ENCODE results near the gene TOE1. TPM values are rescaled to one million over a fixed set of nuclear protein-coding genes. Genes with fewer than 3 reads are reported as not detected.

Gene TOE1
- polyA plus RNA-seq, 3 donors = 3.9 to 8.1 (median 5.8) TPM

GRCh38 chr1:45291716-45292115 lies 48.3 kb upstream of the TOE1 start:
- no peak overlapping the region for H3K4me3 ChIP-seq (replicated peaks in 1 of 3; ENCODE audit: low read depth in 2 of 3, low read length in 3 of 3)
- Mint-ChIP-seq H3K27me3 (ENCODE audit: low read depth in 3 of 3) (peaks cover 0 to 4% (median 0%) of the 10 kb centered on the region in 3 donors), H3K9me3 (peaks cover under 1 to 13% (median 4%) of the 10 kb centered on the region in 7 donors), H3K27ac (no peak overlapping the region), H3K4me1 (no peaks in the 10 kb centered on the region), H3K4me3 (no peak overlapping the region), H3K36me3 (no peaks in the 10 kb centered on the region)
- H3K4me2 ChIP-seq (replicated peaks; ENCODE audit: extremely low read depth, low read length, poor library complexity, severe bottlenecking) = no peak overlapping the region
- TF ChIP-seq CTCF (IDR thresholded peaks at IDR 0.05) = no peak
- no peak overlapping the region for H3K27ac ChIP-seq (ENCODE audit: low read depth in 1 of 2, low read length in 2 of 2)
- 100% methylated on average over 1 of the region's 2 CpGs for WGBS (ENCODE audit: insufficient coverage)
- H4K20me1 ChIP-seq (ENCODE audit: insufficient read depth, low read length) = no peaks in the 10 kb centered on the region
- H3K4me1 ChIP-seq (ENCODE audit: control insufficient read depth in 1 of 2, insufficient read depth in 2 of 2, low read length in 2 of 2) = no peaks in the 10 kb centered on the region
- no peaks in the 10 kb centered on the region for H3K36me3 ChIP-seq (replicated peaks in 1 of 2; ENCODE audit: control insufficient read depth in 1 of 2, insufficient read depth in 2 of 2, low read length in 2 of 2)
- intact Hi-C loops (cut with micrococcal nuclease) = no loop called here
- no peak overlapping the region for H3K9ac ChIP-seq (ENCODE audit: insufficient read depth, low read length, poor library complexity, severe bottlenecking)
- H3K9me3 ChIP-seq (replicated peaks in 1 of 2; ENCODE audit: control insufficient read depth in 1 of 2, insufficient read depth in 1 of 2, low read length in 2 of 2) = no peaks in the 10 kb centered on the region
- no peak for DNase-seq
- no peaks in the 10 kb centered on the region for H3K27me3 ChIP-seq (ENCODE audit: control insufficient read depth in 2 of 2, insufficient read depth in 2 of 2, low read length in 2 of 2)
- no peaks in the 10 kb centered on the region for H3K79me2 ChIP-seq (ENCODE audit: insufficient read depth, low read length)
- H2AFZ ChIP-seq (ENCODE audit: insufficient read depth, low read depth, low read length, poor library complexity, severe bottlenecking) = no peak overlapping the region

GRCh38 chr1:45297666-45298356 lies 42.2 kb upstream of the TOE1 start:
- Mint-ChIP-seq H3K27me3 (ENCODE audit: low read depth in 3 of 3) (peaks cover 0 to 6% (median 5%) of the 10 kb centered on the region in 3 donors), H3K4me3 (no peak overlapping the region), H3K9me3 (peaks cover 0 to 9% (median 3%) of the 10 kb centered on the region in 7 donors), H3K27ac (peak overlapping the region in 1 of 7 donors; percentile 27), H3K36me3 (no peaks in the 10 kb centered on the region), H3K4me1 (no peaks in the 10 kb centered on the region)
- H4K20me1 ChIP-seq (ENCODE audit: insufficient read depth, low read length) = no peaks in the 10 kb centered on the region
- H3K27me3 ChIP-seq (ENCODE audit: control insufficient read depth in 2 of 2, insufficient read depth in 2 of 2, low read length in 2 of 2) = no peaks in the 10 kb centered on the region
- no peaks in the 10 kb centered on the region for H3K9me3 ChIP-seq (replicated peaks in 1 of 2; ENCODE audit: control insufficient read depth in 1 of 2, insufficient read depth in 1 of 2, low read length in 2 of 2)
- peaks cover 2 to 3% of the 10 kb centered on the region in 2 donors for H3K4me1 ChIP-seq (ENCODE audit: control insufficient read depth in 1 of 2, insufficient read depth in 2 of 2, low read length in 2 of 2)
- no peak overlapping the region for H3K9ac ChIP-seq (ENCODE audit: insufficient read depth, low read length, poor library complexity, severe bottlenecking)
- WGBS (ENCODE audit: insufficient coverage) = 99% methylated on average over 7 of the region's 8 CpGs
- H3K27ac ChIP-seq (ENCODE audit: low read depth in 1 of 2, low read length in 2 of 2) = no peak overlapping the region
- H2AFZ ChIP-seq (ENCODE audit: insufficient read depth, low read depth, low read length, poor library complexity, severe bottlenecking) = no peak overlapping the region
- DNase-seq = no peak
- no peak overlapping the region for H3K4me2 ChIP-seq (replicated peaks; ENCODE audit: extremely low read depth, low read length, poor library complexity, severe bottlenecking)
- intact Hi-C loops (cut with micrococcal nuclease) = no loop called here
- no peak overlapping the region for H3K4me3 ChIP-seq (replicated peaks in 1 of 3; ENCODE audit: low read depth in 2 of 3, low read length in 3 of 3)
- H3K79me2 ChIP-seq (ENCODE audit: insufficient read depth, low read length) = no peaks in the 10 kb centered on the region
- TF ChIP-seq CTCF (IDR thresholded peaks at IDR 0.05) = no peak
- H3K36me3 ChIP-seq (replicated peaks in 1 of 2; ENCODE audit: control insufficient read depth in 1 of 2, insufficient read depth in 2 of 2, low read length in 2 of 2) = no peaks in the 10 kb centered on the region
